Skeletal muscle cell (primary cell): ENCODE data around the gene ACER1.
A peak's percentile ranks its signal among the peaks of the same experiment; 100 is the strongest.

Experiments used
- DNase-seq: peaks from one replicate; pipeline ENCODE4 v3.0.0-alpha.2; 2010; ENCODE audit warnings: low read depth
- H3K4me3 ChIP-seq: 2 replicates; pipeline ENCODE4 v1.5.1; 2011; ENCODE audit warnings: low read depth, mild to moderate bottlenecking, control low read depth, low read length, moderate library complexity

Gene ACER1

DNA sequence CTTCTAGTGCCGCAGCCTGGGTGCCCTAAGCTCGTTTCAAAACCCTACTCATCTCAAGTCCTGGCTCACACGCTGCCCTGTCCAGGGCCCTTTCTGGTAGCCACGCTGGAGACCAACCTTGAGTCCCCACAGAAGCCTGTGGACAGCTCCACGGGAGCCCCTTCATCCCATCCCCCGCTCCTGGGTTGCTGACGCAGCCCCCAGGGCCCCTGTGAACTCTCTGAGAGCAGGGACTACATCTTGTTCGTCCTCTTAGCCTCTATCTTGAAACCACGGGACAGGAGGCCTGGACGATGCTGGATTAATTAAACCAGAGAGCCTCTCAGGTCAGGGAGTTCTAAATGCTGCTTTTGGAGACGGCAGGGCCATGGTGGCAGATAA, 61.0 kb downstream of the ACER1 start:
- H3K4me3 ChIP-seq: peak overlapping the region; percentile 4
- DNase-seq: no peak

DNA sequence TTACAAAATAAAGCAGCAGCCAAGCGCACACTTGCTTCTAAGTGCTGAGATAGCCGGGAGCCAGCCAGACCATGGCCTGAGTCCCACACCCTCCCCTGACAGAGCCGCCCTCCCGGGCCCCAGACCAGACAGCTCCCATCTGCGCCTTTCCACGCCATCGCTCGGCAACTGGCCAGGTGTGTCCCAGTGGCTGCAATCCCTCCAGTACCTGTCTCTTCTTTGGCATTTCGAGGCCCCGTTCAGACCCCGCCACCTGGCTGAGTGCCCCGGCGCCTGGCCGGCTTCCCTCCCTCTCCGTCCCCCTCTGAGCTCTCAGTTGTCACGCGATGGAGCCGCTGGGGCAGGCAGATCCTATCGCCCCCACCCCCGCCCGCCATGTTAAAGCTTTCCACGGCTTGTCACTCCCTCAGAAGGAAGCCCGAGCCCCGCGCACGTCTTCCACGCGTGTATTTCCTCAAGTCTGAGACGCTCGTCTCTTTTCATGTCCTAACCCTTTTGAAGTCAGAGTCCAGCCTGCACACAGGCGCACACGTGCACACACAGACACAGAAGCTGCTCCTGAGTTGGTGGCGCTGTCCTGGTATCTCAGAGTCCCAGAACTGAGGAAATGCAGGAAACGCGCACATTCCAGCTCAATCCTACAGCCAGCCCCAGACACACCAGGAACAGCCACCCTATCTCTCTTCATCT, 61.5 kb downstream of the ACER1 start:
- H3K4me3 ChIP-seq: peak overlapping the region; percentile 22
- DNase-seq: no peak

DNA sequence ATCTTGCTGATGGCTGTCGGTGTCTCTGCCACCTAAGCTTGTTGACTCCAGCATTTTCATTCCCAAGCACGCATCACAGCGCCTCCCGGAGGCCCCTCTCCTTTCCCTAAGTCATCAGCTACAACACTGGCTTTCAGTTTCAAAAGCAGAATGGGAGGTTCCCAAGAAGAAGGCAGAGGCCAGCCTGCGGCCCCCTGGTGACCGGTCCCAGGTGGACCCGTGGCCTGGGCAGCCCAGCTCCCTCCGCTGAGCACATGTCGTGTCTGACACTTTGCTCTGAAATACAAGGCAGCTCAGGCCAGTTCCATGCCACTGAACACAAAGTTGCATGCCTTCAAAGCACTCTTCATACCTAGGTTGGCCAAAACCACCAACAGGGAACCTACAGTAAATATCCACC, 62.2 kb downstream of the ACER1 start:
- no peak for DNase-seq
- no peak overlapping the region for H3K4me3 ChIP-seq

DNA sequence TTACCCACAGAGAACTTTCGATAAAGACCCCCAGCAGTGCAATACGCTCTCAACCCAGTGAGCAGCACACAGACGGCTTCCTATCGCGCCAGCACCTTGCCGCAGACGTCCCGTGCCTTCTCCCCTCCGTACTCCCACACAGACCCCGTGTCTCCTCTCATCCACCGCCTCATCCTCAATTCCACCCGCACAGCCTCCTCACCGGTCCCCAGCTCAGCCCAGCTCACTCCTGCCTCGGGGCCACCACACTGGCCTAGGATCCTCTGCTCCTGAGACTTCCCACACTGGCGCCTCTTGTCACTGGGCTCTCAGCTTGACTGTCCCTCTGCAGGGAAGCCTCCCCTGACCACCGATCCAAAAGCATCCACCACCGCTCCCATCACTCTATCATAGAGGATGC, 62.6 kb downstream of the ACER1 start:
- H3K4me3 ChIP-seq: no peak overlapping the region
- DNase-seq: no peak

DNA sequence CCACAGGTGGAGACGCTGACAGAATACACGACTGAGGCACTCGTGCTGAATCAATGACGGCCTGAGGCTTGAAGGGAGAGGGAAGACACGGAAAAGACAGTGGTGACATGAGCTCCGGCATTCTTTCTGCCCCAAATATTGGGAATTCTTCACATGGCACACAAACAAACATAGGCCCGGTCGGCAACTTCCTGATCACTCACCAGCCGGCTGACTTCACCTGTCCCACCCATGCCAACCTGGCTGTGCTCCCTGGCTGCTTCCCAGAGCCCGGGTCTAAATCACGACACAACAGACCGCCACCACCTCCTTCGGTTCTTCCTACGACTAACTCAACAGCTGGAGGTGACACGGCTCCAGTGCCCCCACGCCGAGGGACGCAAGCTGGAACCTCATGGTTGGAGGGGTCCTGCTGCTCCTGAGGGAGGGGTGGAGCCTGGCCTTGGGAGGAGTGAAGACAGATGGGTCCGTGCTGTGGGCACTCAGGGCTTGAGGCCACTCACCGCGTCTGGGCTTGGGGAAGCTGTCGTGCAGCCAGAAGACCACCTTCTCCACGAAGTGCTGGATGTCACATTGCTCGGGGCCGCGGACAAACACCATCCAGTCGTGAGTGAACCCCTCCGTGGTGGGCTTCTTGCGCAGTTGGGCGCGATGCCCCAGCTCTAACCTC, 63.2 kb downstream of the ACER1 start:
- no peak for DNase-seq
- no peak overlapping the region for H3K4me3 ChIP-seq

DNA sequence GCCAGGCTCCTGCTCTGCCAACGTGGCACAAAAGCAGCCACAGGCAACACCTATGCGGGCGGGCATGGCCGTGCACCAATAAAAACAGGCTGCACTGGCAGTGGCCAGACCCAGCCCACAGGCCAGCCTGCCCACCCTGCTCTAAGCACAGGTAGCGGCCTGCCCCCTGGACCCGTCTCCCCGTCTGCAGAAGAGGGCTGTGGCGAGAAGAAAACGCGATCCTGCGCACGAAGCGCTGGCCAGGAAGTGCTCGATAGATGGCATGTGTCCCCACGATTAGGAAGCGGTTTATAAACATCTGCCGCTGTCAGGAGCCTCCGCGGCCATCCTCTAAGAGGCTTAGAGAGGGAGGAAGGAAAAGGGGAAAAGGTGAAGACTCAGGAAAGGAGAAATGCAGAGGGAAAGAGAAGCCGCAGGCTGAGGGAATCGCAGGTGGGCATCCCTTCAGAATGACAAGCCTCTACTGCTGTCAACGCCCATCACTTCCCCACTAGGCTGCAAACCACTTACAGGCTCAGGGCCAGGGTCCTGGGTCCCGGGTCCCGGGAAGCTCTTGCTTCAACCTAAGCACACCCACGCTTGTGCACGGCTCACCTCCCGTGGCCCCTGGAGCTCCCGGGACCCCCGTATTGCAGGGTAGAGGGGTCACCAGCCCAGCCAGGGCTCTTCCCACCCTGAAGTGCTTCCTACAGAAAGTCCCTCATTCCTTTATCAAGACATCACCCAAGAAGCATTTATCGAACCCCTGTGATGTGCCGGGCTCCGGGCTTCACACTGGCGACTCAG, 64.1 kb downstream of the ACER1 start:
- no peak for DNase-seq
- H3K4me3 ChIP-seq: no peak overlapping the region

DNA sequence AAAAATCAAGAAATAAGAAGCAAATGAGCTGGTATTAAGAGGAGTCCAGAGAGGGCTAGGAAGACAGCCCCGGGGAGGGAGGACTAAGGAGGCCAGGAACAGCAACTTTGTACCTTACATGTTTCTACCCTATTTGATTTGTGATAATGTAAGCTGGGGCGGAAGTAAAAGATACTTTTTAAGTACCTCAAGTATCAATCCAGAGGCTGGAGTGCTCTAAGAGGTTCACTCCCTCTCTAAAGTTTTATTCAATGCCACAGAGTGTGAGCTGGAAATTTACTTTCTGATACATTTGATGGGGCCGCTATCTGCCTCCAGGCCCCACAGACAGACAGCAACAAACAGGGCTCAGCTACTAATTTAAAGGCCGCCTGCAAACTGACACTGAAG, 65.0 kb downstream of the ACER1 start:
- no peak overlapping the region for H3K4me3 ChIP-seq
- DNase-seq: no peak

DNA sequence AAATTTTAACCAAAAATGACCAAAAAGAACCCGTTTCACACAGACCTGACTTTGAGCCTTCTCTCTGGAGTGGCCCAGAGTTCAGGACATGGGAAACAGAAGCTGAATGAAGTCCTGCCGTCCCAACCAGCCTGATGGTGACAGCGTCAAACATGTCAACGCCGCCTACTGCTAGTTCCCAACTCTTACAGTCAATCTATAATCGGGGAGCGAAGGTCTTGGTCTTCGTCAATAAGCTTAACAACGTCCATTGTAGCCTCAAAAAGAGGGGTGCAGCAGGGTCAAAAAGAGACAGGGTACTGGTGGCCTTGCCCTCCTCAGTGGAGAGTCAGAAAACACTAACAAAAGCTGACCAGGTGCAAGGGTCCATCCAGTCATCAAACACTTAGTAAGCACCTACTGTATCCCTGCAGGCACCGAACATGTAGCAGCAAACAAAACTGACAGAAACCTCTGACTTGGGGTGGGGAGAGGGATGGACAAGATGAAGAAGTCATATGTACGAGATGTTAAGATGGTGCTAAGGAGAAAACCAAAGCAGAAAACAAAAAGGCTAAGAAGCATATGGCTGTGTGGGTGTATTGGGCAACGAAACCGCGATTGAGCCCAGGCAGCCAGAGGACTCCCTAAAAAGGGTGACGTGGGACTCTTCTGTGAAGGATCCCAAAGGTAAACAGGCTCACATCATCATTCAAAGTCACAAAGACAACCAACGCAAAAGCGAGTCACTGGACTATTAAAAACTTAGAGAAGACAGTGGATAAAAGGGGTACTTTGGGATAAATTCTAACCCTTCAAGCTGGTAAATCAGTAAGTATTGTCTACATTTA, 65.6 kb downstream of the ACER1 start:
- no peak overlapping the region for H3K4me3 ChIP-seq
- no peak for DNase-seq

DNA sequence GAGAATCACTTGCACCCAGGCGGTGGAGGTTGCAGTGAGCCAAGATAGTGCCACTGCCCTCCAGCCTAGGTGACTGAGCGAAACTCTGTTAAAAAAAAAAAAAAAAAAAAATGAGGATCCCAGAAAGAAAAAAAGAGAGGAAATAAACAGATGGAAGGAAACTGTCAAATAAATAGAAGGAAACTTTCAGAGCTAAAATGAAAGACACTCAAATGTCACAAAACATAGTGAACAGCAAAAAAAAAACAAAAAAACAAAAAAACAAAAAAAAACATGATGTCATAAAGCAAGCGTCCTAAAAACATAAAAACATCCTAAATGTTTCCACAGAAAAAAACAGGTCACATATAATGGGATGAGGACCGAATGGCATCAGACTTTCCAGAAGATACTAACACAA, 68.6 kb downstream of the ACER1 start:
- DNase-seq: no peak
- no peak overlapping the region for H3K4me3 ChIP-seq

DNA sequence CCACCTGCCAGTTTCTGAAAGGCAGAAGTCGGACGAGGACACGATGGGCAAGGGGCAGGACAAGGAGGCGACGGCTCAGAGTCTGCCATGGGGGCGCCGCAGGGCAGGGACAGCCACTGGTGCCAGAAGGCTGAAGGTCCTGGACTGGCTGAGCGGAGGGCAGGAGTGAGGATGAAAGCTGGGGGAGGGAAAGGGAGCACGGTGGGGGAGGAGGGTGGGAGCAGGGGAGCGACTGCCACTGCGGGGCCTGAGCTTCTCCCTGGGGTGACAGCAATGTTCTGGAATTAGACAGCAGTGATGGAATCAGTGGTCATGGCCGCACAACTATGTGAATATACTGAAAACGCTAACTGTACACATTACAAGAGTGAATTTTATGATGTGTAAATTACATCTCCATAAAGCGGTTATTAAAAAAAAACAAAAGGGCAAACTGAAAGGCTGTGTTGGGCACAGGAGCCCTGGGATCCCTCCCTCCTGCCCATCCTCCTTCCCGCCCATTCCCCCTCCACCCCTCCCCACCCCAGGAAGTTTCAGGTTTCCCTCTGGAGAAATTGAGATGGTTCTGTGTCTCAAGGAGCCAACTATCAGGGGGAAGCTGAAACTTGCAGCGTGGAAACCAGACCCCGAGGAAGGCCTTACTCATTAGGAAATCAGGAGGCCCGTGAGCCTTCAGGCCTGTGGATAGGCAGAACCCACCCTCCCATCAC, 69.5 kb downstream of the ACER1 start:
- DNase-seq: peak; percentile 56
- no peak overlapping the region for H3K4me3 ChIP-seq

DNA sequence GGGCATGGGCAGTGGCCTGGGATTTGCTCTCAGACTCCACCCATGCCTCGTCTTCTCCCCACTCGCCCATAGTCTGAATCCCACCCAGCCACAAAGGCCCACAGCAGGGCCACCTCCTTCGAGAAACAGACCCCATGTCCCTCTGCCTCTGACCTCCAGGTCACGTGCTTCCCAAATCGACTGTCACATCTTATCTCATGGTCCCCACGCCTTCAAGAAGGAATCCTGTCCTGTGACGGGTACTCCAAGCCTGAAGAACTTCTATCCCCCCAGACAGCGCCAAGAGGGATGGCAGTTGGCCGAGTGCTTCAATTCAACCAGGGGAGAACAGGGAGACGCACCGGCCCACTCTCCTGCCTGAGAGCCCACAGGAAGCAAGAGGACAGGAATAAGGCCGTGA, 70.1 kb downstream of the ACER1 start:
- DNase-seq: no peak
- no peak overlapping the region for H3K4me3 ChIP-seq

DNA sequence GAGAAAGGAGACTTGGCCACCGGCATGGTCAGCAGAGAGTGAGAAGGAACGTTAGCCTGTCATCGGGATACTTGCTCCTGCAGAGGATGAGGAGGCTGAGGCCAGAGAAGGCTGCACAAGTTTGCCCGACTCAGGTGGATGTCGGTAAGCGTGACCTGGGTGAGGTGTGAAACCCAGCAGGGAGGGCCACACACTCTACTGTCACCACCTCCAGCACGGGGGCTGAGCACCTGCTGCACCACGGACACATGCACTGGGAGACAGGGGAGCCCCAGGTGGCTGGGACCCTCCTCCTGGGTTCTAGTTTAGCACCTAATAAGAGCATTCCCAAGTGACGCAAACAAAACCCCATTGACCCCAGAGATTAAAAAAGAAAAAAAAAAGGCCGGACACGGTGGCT, 70.9 kb downstream of the ACER1 start:
- no peak overlapping the region for H3K4me3 ChIP-seq

DNA sequence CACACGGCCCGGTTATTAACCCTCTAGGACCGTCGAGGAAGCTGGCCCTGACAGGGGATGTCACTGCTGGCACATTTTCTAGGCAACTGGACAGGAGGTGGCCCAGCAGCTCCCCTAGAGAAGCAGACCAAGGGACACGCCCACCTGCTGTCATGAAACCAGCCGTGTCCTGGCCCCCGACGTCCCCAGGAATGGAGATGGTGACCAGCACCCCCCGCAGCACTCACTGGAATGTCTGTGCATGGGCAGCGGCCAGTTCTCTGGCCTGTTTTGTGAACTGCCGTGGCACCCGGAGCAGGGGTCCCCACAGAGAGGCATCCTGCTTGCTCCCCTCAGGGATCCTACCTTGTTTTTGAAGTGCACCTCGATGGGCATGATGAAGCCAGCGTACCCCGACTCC, 71.5 kb downstream of the ACER1 start:
- H3K4me3 ChIP-seq: no peak overlapping the region
- DNase-seq: no peak

More for the DNA sequence above, 70.9 kb downstream of the ACER1 start:
- no peak for DNase-seq

DNA sequence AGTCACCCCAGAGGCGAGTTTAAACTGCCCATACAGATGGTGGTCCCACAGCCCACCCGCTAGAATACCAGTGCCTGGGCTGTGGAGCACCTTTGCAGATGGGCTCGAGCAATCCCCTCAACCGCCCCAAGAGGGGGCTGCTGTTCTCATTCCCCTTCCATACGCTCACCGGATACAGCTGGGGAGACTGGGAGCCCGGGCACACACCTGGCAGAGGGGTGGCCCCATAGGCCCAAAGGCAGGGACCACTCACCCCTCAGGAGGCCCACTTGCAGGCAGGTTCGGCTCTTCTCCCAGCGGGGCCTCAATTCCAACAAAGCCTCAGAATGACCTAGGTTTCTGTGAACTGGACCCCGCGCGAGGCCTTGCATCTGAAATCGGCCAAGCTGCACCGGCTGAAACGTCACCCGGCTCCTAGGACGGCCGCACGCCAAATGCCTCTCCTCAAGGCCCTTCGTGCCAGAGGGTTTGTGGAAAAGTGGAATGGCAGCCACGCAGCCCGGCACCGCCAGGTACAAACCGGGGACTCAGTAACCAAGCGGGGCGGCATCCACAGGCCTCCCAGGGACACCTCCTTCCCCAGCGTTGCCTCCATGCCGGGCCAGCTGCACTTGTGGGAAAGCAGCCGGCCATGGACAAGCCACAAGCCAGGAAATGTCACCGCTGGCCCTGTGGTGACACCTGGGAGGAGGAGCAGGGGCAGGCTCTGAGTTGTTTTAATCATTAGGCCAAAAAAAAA, 72.3 kb downstream of the ACER1 start:
- H3K4me3 ChIP-seq: no peak overlapping the region
- no peak for DNase-seq

DNA sequence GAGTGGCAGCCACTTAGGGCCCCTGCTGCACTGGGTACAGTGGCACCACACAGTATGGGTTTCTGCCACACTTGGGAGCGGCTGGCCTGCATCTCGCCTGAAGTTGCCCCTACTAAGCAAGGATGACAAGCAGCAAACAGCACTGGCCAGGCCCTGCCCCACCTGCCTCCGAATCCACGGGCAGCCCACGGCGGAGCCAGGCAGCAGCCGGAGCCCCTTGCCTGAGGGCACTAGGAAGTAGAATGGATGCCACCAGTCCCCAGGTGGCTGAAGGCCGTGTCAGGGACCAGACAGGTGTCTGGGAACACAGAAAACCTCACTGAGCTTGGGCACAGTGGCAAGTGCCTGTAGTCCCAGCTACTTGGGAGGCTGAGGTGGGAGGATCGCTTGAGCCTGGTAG, 73.0 kb downstream of the ACER1 start:
- H3K4me3 ChIP-seq: no peak overlapping the region
- no peak for DNase-seq

DNA sequence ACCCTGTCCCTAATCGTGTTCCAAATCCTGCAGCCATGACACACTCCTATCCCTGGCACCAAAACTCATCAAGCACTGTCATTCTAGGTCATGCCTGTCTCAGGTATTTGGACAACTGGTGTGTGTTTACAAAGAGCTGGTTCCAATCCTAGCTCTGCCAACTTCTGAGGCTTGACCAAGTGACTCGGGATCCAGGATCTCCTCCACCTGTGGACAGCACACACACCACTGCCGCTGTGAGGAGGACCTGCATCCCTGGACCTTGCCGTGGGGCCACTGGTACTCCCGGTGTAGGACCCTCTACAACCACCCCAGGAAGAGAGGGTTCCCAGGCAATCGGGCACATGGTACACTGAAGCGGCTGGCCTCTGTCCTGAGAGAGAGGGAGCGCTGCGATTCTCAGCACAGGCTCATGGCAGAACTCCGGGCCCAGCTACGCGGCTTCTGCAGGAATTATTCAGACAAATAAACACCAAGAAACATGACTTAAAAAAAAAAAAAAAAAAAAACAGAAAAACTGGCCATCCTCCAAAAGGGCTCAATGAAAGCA, 74.0 kb downstream of the ACER1 start:
- DNase-seq: no peak
- no peak overlapping the region for H3K4me3 ChIP-seq

DNA sequence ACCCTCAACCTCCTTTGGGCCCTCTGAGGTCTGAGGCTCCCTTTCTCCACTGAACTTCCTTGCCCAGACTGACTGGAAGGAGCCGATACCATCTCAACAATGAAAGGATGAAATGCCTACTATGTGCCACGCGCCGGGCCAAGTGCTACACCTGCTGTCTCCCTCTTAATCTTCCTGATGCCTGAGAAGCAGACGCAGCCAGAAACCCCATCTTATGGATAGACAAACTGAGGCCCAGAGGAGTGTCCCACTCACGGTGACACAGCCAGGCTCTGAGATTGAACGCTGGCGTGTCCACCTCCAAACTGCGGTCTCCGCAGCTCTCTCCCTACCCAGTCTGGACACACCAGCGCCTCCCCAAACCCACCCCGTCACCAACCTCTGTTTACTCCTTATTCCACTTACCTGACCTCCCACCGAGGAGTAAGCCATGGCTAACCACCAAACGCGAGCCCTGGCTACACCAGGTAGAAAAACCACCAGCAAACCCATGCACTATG, 74.5 kb downstream of the ACER1 start:
- no peak for DNase-seq
- no peak overlapping the region for H3K4me3 ChIP-seq
